ENCODE measurements around the gene STOM. TPM values are rescaled to one million over a fixed set of nuclear protein-coding genes. Genes with fewer than 3 reads are reported as not detected.
A peak's percentile ranks its signal among the peaks of the same experiment; 100 is the strongest.

The STOM gene
- total and polyA plus RNA-seq, 3 donors from 2014 or later = 49.7 to 82.3 (median 53.6) TPM

- Histone ChIP-seq H3K4me1 (peaks cover 8% of the 10 kb centered on the region), H3K4me3 (no peak overlapping the region), H3K36me3 (ENCODE audit: low read depth, missing control alignments) (no peaks in the 10 kb centered on the region), H3K27me3 (no peaks in the 10 kb centered on the region), H3K27ac (peak overlapping the region; percentile 35 to 74), H3K9me3 (no peaks in the 10 kb centered on the region)
- intact Hi-C loops (cut with DNase I; ENCODE audit: low total_unique reads) = loop anchor here (5.0 kb wide), 2 partner anchors 45 to 95 kb away; no protein-coding TSS in a partner anchor
- TF ChIP-seq CTCF (IDR thresholded peaks at IDR 0.05) (no peak), POLR2A (IDR thresholded peaks at IDR 0.05) (no peak)
- DNase-seq = no peak
- WGBS, 2 donors = 79 to 80% methylated on average over 6 of the region's 6 CpGs
These were observed 2.4 kb upstream of the STOM start for GRCh38 chr9:121372239-121373010.

GRCh38 chr9:121371495-121372061, 1.5 kb upstream of the STOM start:
- WGBS, 2 donors = 57 to 63% methylated on average over 4 of the region's 4 CpGs
- Histone ChIP-seq H3K36me3 (ENCODE audit: low read depth, missing control alignments) (no peaks in the 10 kb centered on the region), H3K27ac (peak overlapping the region in 1 of 2 donors; percentile 74), H3K4me3 (no peak overlapping the region), H3K9me3 (no peaks in the 10 kb centered on the region), H3K4me1 (peaks cover 8% of the 10 kb centered on the region), H3K27me3 (no peaks in the 10 kb centered on the region)
- DNase-seq = no peak
- intact Hi-C loops (cut with DNase I; ENCODE audit: low total_unique reads) = loop anchor here (5.0 kb wide), 2 partner anchors 44 to 94 kb away; no protein-coding TSS in a partner anchor
- no peak for TF ChIP-seq CTCF (IDR thresholded peaks at IDR 0.05)

DNA sequence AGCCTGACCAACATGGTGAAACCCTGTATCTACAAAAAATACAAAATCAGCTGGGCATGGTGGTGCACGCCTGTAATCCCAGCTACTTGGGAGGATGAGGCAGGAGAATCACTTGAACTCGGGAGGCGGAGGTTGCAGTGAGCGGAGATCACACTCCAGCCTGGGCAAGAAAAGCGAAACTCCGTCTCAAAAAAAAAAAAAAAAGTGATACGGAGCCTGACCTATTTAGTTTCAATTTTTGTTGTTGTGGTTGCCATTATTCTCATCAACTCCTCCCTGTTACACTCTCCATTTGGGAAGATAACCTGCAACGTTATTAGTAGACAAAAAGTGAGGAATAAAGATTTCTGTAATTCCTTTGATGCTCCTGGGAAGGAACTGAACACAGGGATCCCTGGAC, 1.3 kb downstream of the STOM start:
- Histone ChIP-seq H3K4me1 (peaks cover 18% of the 10 kb centered on the region), H3K36me3 (ENCODE audit: low read depth, missing control alignments) (no peaks in the 10 kb centered on the region), H3K9me3 (no peaks in the 10 kb centered on the region), H3K27me3 (no peaks in the 10 kb centered on the region), H3K27ac (peak overlapping the region; percentile 81 to 96), H3K4me3 (peak overlapping the region; percentile 69 to 78)
- no peak for DNase-seq
- TF ChIP-seq POLR2A (IDR thresholded peaks at IDR 0.05) (no peak), CTCF (IDR thresholded peaks at IDR 0.05) (no peak)
- WGBS, 2 donors = 33 to 43% methylated on average over 8 of the region's 8 CpGs
- intact Hi-C loops (cut with DNase I; ENCODE audit: low total_unique reads) = no loop called here

- Histone ChIP-seq H3K27me3 (no peaks in the 10 kb centered on the region), H3K9me3 (no peaks in the 10 kb centered on the region), H3K27ac (peak overlapping the region; percentile 65 to 96), H3K36me3 (ENCODE audit: low read depth, missing control alignments) (no peaks in the 10 kb centered on the region), H3K4me1 (peaks cover 22% of the 10 kb centered on the region), H3K4me3 (peak overlapping the region in 1 of 2 donors; percentile 78)
- DNase-seq = no peak
- TF ChIP-seq CTCF (IDR thresholded peaks at IDR 0.05) = no peak
- no peak for TF ChIP-seq POLR2A (IDR thresholded peaks at IDR 0.05)
- WGBS, 2 donors = 18 to 44% methylated on average over 1 of the region's 1 CpG
- intact Hi-C loops (cut with DNase I; ENCODE audit: low total_unique reads) = no loop called here
These were observed 1.9 kb downstream of the STOM start for GRCh38 chr9:121368138-121368522.

Data from testis (tissue), 3 donors.